ENCODE results near the gene SNX25. TPM values are rescaled to one million over a fixed set of nuclear protein-coding genes. Genes with fewer than 3 reads are reported as not detected.

SNX25 gene
- total and polyA plus RNA-seq, 2 of the 13 experiments (the other 11 are each of a cell fraction or from before 2014, with no cell fraction given): 23.4 to 23.5 TPM

DNA sequence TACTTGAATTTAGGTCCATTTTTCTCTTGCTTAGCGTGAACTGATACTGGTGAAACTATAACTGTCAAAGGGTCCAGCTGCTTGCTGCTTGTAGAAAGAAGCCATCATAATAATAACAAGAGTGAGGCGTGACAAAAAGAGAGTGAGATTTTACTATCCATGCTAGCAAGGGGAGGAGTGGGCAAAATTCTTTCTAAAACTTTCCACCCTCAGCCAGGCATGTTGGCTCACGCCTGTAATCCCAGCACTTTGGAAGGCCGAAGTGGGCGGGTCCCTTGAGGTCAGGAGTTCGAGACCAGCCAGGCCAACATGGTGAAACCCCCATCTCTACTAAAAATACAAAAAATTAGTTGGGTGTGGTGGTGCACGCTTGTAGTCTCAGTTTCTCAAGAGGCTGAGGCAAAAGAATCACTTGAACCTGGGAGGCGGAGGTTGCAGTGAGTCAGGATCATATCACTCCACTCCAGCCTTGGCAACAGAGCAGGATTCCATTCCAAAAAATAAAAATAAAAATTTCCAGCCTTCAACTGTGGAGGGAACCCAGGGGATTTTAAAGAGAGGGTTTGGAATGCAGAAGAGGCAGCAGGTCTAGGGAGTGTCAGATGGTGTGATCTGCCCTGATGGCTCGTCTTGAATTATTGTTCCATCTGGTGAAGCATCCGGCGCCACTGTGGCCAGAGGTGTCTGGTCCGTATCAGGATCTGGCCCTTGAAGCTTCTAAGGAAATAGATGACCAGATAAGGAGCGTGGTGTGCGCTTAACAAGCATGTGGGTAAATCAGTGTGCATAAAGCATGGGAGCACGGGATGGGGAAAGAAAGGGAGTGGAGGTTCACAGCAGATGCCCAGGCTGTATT, 134.6 kb downstream of the SNX25 start:
- Histone ChIP-seq H3K4me2 (ENCODE audit: low read depth, low read length) (no peak overlapping the region), H3K36me3 (replicated peaks in 1 of 2; ENCODE audit: control insufficient read depth in 1 of 2, insufficient read depth in 2 of 2, low read length in 2 of 2) (peaks cover 15 to 71% of the 10 kb centered on the region in 2 experiments), H2AFZ (ENCODE audit: low read length) (no peak overlapping the region), H3K27ac (ENCODE audit: extremely low read length, insufficient read depth, low read length) (no peak overlapping the region), H4K20me1 (ENCODE audit: insufficient read depth, low read length) (no peaks in the 10 kb centered on the region), H3K4me3 (replicated peaks in 1 of 3; ENCODE audit: insufficient read depth in 1 of 3, low read depth in 2 of 3, low read length in 3 of 3) (no peak overlapping the region), H3K9me3 (ENCODE audit: low read length) (no peaks in the 10 kb centered on the region), H3K4me1 (ENCODE audit: insufficient read depth, low read length) (no peaks in the 10 kb centered on the region), H3K27me3 (ENCODE audit: control insufficient read depth in 1 of 2, insufficient read depth in 2 of 2, low read length in 2 of 2) (no peaks in the 10 kb centered on the region), H3K9ac (ENCODE audit: insufficient read depth, low read depth, low read length) (no peak overlapping the region), H3K79me2 (ENCODE audit: insufficient read depth, low read length) (no peaks in the 10 kb centered on the region)
- no peak for FAIRE-seq
- no peak for DNase-seq (ENCODE audit: low spot score)
- 95% methylated on average over 15 of the region's 15 CpGs for WGBS (ENCODE audit: low lambda C conversion rate)
- no peak for TF ChIP-seq ZFP1 (CRISPR knock-in tag; IDR thresholded peaks at IDR 0.05)
- intact Hi-C loops (cut with micrococcal nuclease; ENCODE audit: unreplicated experiment): no loop called here
- POLR2A ChIA-PET: no interaction called here
- no peak for ATAC-seq
- CTCF ChIA-PET (ENCODE audit: low intra/inter-chr PET ratio, low total read pairs): no interaction called here
- no TSS peak for BruUV-seq (replicated peaks)
- in situ Hi-C loops (cut with HindIII; ENCODE audit: extremely low pct_ligation_motif_present, low pct_unique_long_range_greater_than_20kb): no loop called here

DNA sequence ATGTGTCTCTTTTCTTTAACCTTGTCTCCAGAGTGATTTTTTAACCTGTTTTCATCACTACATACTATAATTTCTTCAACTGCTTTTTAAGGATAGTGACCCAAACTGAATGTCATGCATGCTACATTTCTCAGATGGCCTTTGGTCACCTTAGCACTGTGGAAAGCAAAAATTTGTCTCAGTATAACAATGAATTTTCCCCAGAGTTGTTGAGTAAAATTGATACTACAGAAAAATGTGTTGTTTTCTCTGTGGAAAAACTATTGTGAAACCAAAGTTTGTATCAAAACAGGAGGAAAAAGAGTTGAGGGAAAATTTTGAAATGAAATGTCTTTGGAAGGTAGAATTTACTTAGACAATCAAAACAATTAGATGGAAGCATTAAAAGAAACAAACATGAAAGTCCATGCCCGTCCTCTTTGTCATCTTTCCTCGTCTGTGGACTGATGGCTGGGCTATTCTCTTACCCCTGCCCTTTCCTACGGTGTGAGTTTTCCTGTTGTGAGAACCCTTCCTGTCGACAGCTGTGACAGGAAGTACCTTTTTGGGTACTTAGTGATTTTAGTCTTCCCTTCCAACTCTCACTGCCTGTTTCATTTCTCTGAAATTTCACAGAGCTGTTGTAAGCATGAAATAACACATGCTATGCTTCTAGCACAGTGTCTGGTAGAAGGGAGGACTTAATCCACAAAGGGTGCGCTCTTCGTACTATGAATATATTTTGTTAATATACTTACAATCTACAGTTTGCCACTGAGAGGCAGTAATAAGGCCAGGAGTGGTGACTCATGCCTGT, 135.5 kb downstream of the SNX25 start:
- TF ChIP-seq SNAI1 (CRISPR knock-in tag; IDR thresholded peaks at IDR 0.05; ENCODE audit: borderline replicate concordance): no peak
- TF ChIP-seq RBM22 (optimal IDR thresholded peaks at IDR 0.05; ENCODE audit: low read length): peak; percentile 37
- no peak for TF ChIP-seq ZNF230 (CRISPR knock-in tag; IDR thresholded peaks at IDR 0.05)
- ChIA-PET POLR2A (no interaction called here), CTCF (ENCODE audit: low intra/inter-chr PET ratio, low total read pairs) (no interaction called here)
- no peaks in the 10 kb centered on the region for H4K20me1 ChIP-seq (ENCODE audit: insufficient read depth, low read length)
- in situ Hi-C loops (cut with HindIII; ENCODE audit: extremely low pct_ligation_motif_present, low pct_unique_long_range_greater_than_20kb) (no loop called here), intact Hi-C loops (cut with micrococcal nuclease; ENCODE audit: unreplicated experiment) (no loop called here)
- H3K27ac ChIP-seq (ENCODE audit: extremely low read length, insufficient read depth, low read length): no peak overlapping the region
- FAIRE-seq (no peak), ATAC-seq (no peak), DNase-seq (ENCODE audit: low spot score) (no peak)
- WGBS (ENCODE audit: low lambda C conversion rate): 98% methylated on average over 6 of the region's 6 CpGs
- no peaks in the 10 kb centered on the region for H3K9me3 ChIP-seq (ENCODE audit: low read length)
- no peaks in the 10 kb centered on the region for H3K27me3 ChIP-seq (ENCODE audit: control insufficient read depth in 1 of 2, insufficient read depth in 2 of 2, low read length in 2 of 2)
- H2AFZ ChIP-seq (ENCODE audit: low read length): no peak overlapping the region
- no peak overlapping the region for H3K4me3 ChIP-seq (replicated peaks in 1 of 3; ENCODE audit: insufficient read depth in 1 of 3, low read depth in 2 of 3, low read length in 3 of 3)
- peaks cover 16 to 65% of the 10 kb centered on the region in 2 experiments for H3K36me3 ChIP-seq (replicated peaks in 1 of 2; ENCODE audit: control insufficient read depth in 1 of 2, insufficient read depth in 2 of 2, low read length in 2 of 2)
- H3K4me1 ChIP-seq (ENCODE audit: insufficient read depth, low read length): no peaks in the 10 kb centered on the region
- H3K79me2 ChIP-seq (ENCODE audit: insufficient read depth, low read length): no peaks in the 10 kb centered on the region
- no peak overlapping the region for H3K4me2 ChIP-seq (ENCODE audit: low read depth, low read length)
- no peak overlapping the region for H3K9ac ChIP-seq (ENCODE audit: insufficient read depth, low read depth, low read length)
- no TSS peak for BruUV-seq (replicated peaks)
